CD8-positive, alpha-beta memory T cell (primary cell): ENCODE measurements around the gene MAPK6. TPM values are rescaled to one million over a fixed set of nuclear protein-coding genes. Genes with fewer than 3 reads are reported as not detected.
"Not testable (repeated sequence)": the region's sequence is repeated elsewhere in the genome, so short reads cannot be mapped to it uniquely, and the experiment has no call there.

Experiments
- CTCF ChIA-PET: fragments of 350-600 bp; sonication (Branson Sonifier 250); formaldehyde crosslinking; loops from one replicate; lab custom pipeline; 2021; ENCODE audit warnings: antibody characterized with exemption; lab: Charles Lee
- POLR2A ChIA-PET: fragments of 350-600 bp; sonication (Branson Sonifier 250); formaldehyde crosslinking; loops from one replicate; lab custom pipeline; 2021; ENCODE audit warnings: antibody characterized with exemption; lab: Charles Lee
- DNase-seq, 5 donors: peaks; one replicate each; pipeline versions ENCODE4 v3.0.0 to v3.0.0-alpha.2; 2020 to 2022; ENCODE audit warnings: mixed read lengths in 1 of 5
- H3K27ac ChIP-seq: one replicate; pipeline ENCODE4 v1.7.0; 2013; ENCODE audit warnings: low read depth, mild to moderate bottlenecking, low read length, moderate library complexity
- H3K27me3 ChIP-seq: 2 replicates; pipeline ENCODE4 v1.7.0; 2013; ENCODE audit warnings: low read length, mild to moderate bottlenecking; ENCODE audit not compliant: insufficient read depth, poor library complexity, severe bottlenecking
- H3K36me3 ChIP-seq: 2 replicates; pipeline ENCODE4 v1.7.0; 2013; ENCODE audit warnings: mild to moderate bottlenecking, low read length, moderate library complexity; ENCODE audit not compliant: insufficient read depth
- H3K4me1 ChIP-seq: 2 replicates; pipeline ENCODE4 v1.7.0; 2013; ENCODE audit warnings: mild to moderate bottlenecking, low read length, moderate library complexity; ENCODE audit not compliant: insufficient read depth
- H3K4me3 ChIP-seq: 2 replicates; pipeline ENCODE4 v1.7.0; 2013; ENCODE audit warnings: mild to moderate bottlenecking, low read length
- H3K9me3 ChIP-seq: 2 replicates; pipeline ENCODE4 v1.7.0; 2013; ENCODE audit warnings: mild to moderate bottlenecking, low read length
- H3K27ac Mint-ChIP-seq, 8 donors: one replicate each; pipeline ENCODE4 v1.8.0; 2020 to 2021; ENCODE audit warnings: mixed read lengths in 8 of 8, mild to moderate bottlenecking in 6 of 8, inconsistent platforms in 3 of 8, moderate library complexity in 3 of 8
- H3K27me3 Mint-ChIP-seq, 2 donors: one replicate each; pipeline ENCODE4 v1.8.0; 2020 to 2021; ENCODE audit warnings: mixed read lengths in 2 of 2, mild to moderate bottlenecking in 1 of 2, moderate library complexity in 1 of 2
- H3K36me3 Mint-ChIP-seq, 3 donors: one replicate each; pipeline ENCODE4 v1.8.0; 2020 to 2021; ENCODE audit warnings: mixed read lengths in 3 of 3, inconsistent platforms in 1 of 3, mild to moderate bottlenecking in 1 of 3
- H3K4me1 Mint-ChIP-seq, 3 donors: one replicate each; pipeline ENCODE4 v1.8.0; 2020 to 2021; ENCODE audit warnings: mixed read lengths in 3 of 3, inconsistent platforms in 1 of 3, mild to moderate bottlenecking in 1 of 3
- H3K4me3 Mint-ChIP-seq, 7 donors: one replicate each; pipeline ENCODE4 v1.8.0; 2020 to 2021; ENCODE audit warnings: mixed read lengths in 7 of 7, mild to moderate bottlenecking in 6 of 7, moderate library complexity in 4 of 7, inconsistent platforms in 2 of 7
- H3K9me3 Mint-ChIP-seq, 5 donors: one replicate each; pipeline ENCODE4 v1.8.0; 2020 to 2022; ENCODE audit warnings: mixed read lengths in 5 of 5, mild to moderate bottlenecking in 3 of 5, moderate library complexity in 2 of 5, inconsistent platforms in 1 of 5
- polyA plus RNA-seq: library from polyadenylated mRNA; unstranded; fragments of 300-500 nt; fragmentation: Illumina TruSeq; gene quantifications from one replicate; pipeline ENCODE4 v1.2.3, GENCODE V29; 2021
- total RNA-seq, 2 experiments: library from RNA; stranded (reverse); gene quantifications; one replicate each; pipeline ENCODE4 v1.2.3, GENCODE V29; 2021

MAPK6 gene
- total and polyA plus RNA-seq, 3 experiments from 2014 or later = 7.9 to 103 (median 97.6) TPM

DNA sequence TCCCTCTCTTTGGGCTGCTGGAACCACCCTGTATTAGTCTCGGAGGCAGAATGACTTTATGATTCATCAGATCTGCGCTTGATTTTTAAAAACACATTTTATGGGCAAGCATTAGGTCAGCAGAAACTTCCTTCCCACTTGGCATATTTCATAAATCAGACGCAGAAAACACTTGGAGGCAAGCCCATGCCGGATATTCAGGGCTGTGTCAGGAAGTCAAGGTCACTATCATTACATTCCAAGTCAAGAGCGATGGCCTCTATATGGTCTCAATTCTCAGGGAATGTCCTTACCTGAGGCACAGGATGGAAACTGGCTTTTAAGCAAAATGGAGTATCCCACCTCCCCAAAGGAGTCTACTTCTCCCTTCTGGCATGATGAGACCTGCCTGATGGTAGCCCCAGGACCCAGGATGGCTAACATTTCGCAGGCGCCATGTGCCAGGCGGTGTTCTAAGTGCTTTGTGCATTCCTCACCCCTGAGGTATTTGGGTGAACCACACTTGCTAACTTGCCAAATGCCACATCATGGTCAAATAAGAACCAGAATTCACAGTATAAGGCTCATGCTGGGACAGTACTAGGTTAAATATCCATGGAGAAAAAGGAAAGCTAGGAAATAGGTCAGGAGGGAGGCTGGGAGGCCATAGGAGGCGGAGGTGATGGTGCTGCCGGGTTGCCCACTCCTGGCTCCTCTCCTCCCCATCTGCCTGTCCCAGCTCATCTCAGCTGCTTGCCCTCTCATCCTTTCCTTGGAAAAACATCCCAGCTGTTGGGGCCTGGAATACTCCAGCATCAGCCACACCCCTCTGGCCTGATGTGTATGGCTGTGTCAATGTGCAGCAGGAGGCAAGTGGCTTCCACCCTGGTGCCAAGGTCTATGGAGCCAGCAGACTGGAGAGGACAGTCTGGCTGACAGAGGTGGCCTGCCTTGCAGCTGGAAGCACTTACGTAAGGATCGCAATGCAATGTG is 74.8 kb downstream of the MAPK6 start:
- H3K27ac Mint-ChIP-seq = no peak overlapping the region
- H3K9me3 ChIP-seq = no peaks in the 10 kb centered on the region
- H3K27ac ChIP-seq = no peak overlapping the region
- no peaks in the 10 kb centered on the region for H3K36me3 ChIP-seq
- H3K27me3 Mint-ChIP-seq = peaks cover 15 to 27% of the 10 kb centered on the region in 2 donors
- no peak overlapping the region for H3K4me3 Mint-ChIP-seq
- peaks cover 10 to 15% (median 14%) of the 10 kb centered on the region in 5 donors for H3K9me3 Mint-ChIP-seq
- no peaks in the 10 kb centered on the region for H3K4me1 Mint-ChIP-seq
- H3K4me3 ChIP-seq = no peak overlapping the region
- no peak for DNase-seq
- CTCF ChIA-PET = no interaction called here
- H3K36me3 Mint-ChIP-seq = peaks cover 0 to 15% (median 0%) of the 10 kb centered on the region in 3 donors
- H3K4me1 ChIP-seq = no peaks in the 10 kb centered on the region
- H3K27me3 ChIP-seq = no peaks in the 10 kb centered on the region
- POLR2A ChIA-PET = no interaction called here

DNA sequence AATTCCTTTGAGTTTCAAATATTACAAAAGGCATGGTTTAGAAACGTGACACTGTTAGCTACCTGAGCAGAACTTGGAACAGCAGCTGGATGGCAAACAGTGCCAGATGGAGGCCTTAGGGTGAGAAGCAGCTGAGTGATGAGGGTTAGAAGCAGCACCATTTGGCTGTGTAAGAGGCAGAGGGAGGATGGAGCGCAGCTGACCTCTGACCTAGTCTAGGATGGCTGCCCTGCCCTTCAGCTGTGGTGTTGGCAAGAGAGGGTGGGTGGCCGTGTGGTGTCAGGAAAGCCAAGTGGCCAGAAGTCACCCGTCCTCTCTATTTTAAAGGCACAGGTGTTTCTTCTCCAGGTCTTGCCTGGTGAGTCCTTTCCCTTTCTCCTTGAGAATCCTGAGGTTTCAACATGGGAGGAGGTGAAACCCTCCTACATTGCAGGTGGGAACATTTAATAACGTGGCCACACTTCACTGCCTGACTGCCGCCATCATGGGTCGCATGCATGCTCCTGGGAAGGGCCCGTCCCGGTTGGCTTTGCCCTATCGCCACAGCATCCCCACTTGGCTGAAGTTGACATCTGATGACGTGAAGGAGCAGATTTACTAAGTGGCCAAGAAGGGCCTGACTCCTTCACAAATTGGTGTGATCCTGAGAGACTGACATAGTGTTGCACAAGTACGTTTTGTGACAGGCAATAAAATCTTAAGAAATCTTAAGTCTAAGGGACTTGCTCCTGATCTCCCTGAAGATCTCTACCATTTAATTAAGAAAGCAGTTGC is 76.0 kb downstream of the MAPK6 start:
- no peaks in the 10 kb centered on the region for H3K4me1 Mint-ChIP-seq
- POLR2A ChIA-PET = no interaction called here
- Histone ChIP-seq H3K9me3 (no peaks in the 10 kb centered on the region), H3K36me3 (no peaks in the 10 kb centered on the region), H3K4me3 (no peak overlapping the region), H3K4me1 (no peaks in the 10 kb centered on the region), H3K27ac (no peak overlapping the region), H3K27me3 (no peaks in the 10 kb centered on the region)
- H3K27ac Mint-ChIP-seq = no peak overlapping the region
- peaks cover 12 to 24% of the 10 kb centered on the region in 2 donors for H3K27me3 Mint-ChIP-seq
- H3K4me3 Mint-ChIP-seq = no peak overlapping the region
- DNase-seq = no peak
- CTCF ChIA-PET = no interaction called here
- H3K9me3 Mint-ChIP-seq = peaks cover 3 to 7% (median 7%) of the 10 kb centered on the region in 5 donors
- peaks cover 0 to 6% (median 0%) of the 10 kb centered on the region in 3 donors for H3K36me3 Mint-ChIP-seq

DNA sequence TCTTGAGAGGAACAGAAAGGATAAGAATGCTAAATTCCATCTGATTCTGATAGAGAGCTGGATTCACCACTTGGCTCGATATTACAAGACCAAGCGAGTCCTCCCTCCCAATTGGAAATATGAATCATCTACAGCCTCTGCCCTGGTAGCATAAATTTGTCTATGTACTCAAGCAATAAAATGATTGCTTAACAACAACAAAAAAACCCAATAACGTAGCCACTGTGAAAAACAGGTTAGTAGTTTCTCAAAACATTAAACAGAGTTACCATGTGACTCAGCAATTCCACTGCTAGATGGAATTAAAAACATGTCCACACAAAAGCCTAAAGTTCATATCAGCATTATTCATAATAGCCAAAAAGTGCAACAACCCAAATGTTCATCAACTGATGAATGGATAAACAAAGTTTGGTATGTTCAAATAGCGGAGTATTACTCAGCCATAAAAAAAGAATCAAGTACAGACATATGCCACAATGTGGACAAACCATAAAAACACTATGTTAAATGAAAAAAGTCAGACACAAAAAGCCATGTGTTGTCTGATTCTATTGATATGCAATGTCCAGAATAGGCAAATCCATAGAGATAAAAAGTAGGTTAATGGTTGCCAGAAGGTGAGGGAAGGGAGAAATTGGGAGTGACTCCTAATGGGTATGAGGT is 76.7 kb downstream of the MAPK6 start:
- H3K36me3 Mint-ChIP-seq = no peaks in the 10 kb centered on the region
- H3K27me3 Mint-ChIP-seq = peaks cover 9 to 18% of the 10 kb centered on the region in 2 donors
- H3K9me3 ChIP-seq = no peaks in the 10 kb centered on the region
- no peaks in the 10 kb centered on the region for H3K4me1 Mint-ChIP-seq
- no peaks in the 10 kb centered on the region for H3K4me1 ChIP-seq
- no peak overlapping the region for H3K4me3 Mint-ChIP-seq
- peaks cover 0 to under 1% (median under 1%) of the 10 kb centered on the region in 5 donors for H3K9me3 Mint-ChIP-seq
- ChIA-PET POLR2A (no interaction called here), CTCF (no interaction called here)
- no peaks in the 10 kb centered on the region for H3K36me3 ChIP-seq
- no peaks in the 10 kb centered on the region for H3K27me3 ChIP-seq
- H3K27ac Mint-ChIP-seq = peak overlapping the region in 1 of 8 donors; percentile 65
- DNase-seq = no peak
- H3K27ac ChIP-seq = no peak overlapping the region
- H3K4me3 ChIP-seq = no peak overlapping the region

DNA sequence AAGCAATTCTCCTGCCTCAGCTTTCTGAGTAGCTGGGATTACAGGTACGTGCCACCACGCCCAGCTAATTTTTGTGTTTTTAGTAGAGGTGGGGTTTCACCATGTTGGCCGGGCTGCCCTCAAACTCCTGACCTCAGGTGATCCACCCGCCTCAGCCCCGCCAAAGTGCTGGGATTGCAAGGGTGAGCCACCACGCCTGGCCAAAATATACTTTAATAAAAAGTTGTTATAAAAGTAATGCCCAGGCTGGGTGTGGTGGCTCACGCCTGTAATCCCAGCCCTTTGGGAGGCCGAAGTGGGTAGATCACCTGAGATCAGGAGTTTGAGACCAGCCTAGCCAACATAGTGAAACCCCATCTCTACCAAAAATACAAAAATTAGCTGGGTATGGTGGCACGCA is 77.5 kb downstream of the MAPK6 start:
- H3K27me3 ChIP-seq, H3K27ac ChIP-seq, POLR2A ChIA-PET, H3K4me3 Mint-ChIP-seq, H3K36me3 Mint-ChIP-seq, H3K4me1 Mint-ChIP-seq, H3K27ac Mint-ChIP-seq, H3K9me3 ChIP-seq, H3K4me1 ChIP-seq, H3K36me3 ChIP-seq, CTCF ChIA-PET, H3K9me3 Mint-ChIP-seq, H3K4me3 ChIP-seq, DNase-seq: not testable (repeated sequence)
- peaks cover 8 to 18% of the 10 kb centered on the region in 2 donors for H3K27me3 Mint-ChIP-seq

GRCh38 chr15:52097180-52097579 is 78.2 kb downstream of the MAPK6 start:
- POLR2A ChIA-PET = no interaction called here
- H3K9me3 ChIP-seq = no peaks in the 10 kb centered on the region
- CTCF ChIA-PET = interaction anchor here (1.0 kb wide), 1 partner anchor 93 kb away, joined by 3 read pairs; no protein-coding TSS in a partner anchor
- peaks cover 0 to 3% (median 0%) of the 10 kb centered on the region in 3 donors for H3K36me3 Mint-ChIP-seq
- H3K4me3 ChIP-seq = no peak overlapping the region
- H3K4me1 ChIP-seq = no peaks in the 10 kb centered on the region
- no peak overlapping the region for H3K27ac ChIP-seq
- H3K9me3 Mint-ChIP-seq = no peaks in the 10 kb centered on the region
- H3K36me3 ChIP-seq = no peaks in the 10 kb centered on the region
- peaks cover 8 to 22% of the 10 kb centered on the region in 2 donors for H3K27me3 Mint-ChIP-seq
- no peak overlapping the region for H3K4me3 Mint-ChIP-seq
- no peak for DNase-seq
- H3K27ac Mint-ChIP-seq = no peak overlapping the region
- no peaks in the 10 kb centered on the region for H3K4me1 Mint-ChIP-seq
- no peaks in the 10 kb centered on the region for H3K27me3 ChIP-seq

GRCh38 chr15:52098323-52098722 is 79.3 kb downstream of the MAPK6 start:
- Mint-ChIP-seq H3K36me3 (peaks cover 0 to 3% (median 0%) of the 10 kb centered on the region in 3 donors), H3K27me3 (peaks cover 5 to 21% of the 10 kb centered on the region in 2 donors), H3K4me1 (no peaks in the 10 kb centered on the region), H3K4me3 (no peak overlapping the region), H3K9me3 (no peaks in the 10 kb centered on the region), H3K27ac (no peak overlapping the region)
- no peak for DNase-seq
- H3K9me3 ChIP-seq = no peaks in the 10 kb centered on the region
- H3K36me3 ChIP-seq = no peaks in the 10 kb centered on the region
- no peak overlapping the region for H3K4me3 ChIP-seq
- CTCF ChIA-PET = interaction anchor here (1.0 kb wide), 1 partner anchor 94 kb away, joined by 3 read pairs; no protein-coding TSS in a partner anchor
- no peak overlapping the region for H3K27ac ChIP-seq
- no peaks in the 10 kb centered on the region for H3K27me3 ChIP-seq
- H3K4me1 ChIP-seq = no peaks in the 10 kb centered on the region
- POLR2A ChIA-PET = no interaction called here

GRCh38 chr15:52099651-52100272 is 80.7 kb downstream of the MAPK6 start:
- POLR2A ChIA-PET = no interaction called here
- Mint-ChIP-seq H3K27ac (no peak overlapping the region), H3K4me1 (no peaks in the 10 kb centered on the region), H3K4me3 (no peak overlapping the region), H3K27me3 (peaks cover 3 to 14% of the 10 kb centered on the region in 2 donors), H3K9me3 (no peaks in the 10 kb centered on the region), H3K36me3 (peaks cover 0 to 3% (median 0%) of the 10 kb centered on the region in 3 donors)
- Histone ChIP-seq H3K27me3 (no peaks in the 10 kb centered on the region), H3K36me3 (no peaks in the 10 kb centered on the region), H3K9me3 (no peaks in the 10 kb centered on the region), H3K4me1 (no peaks in the 10 kb centered on the region), H3K27ac (no peak overlapping the region), H3K4me3 (no peak overlapping the region)
- CTCF ChIA-PET = no interaction called here
- no peak for DNase-seq
